ENCODE data around the gene DGKI. TPM values are rescaled to one million over a fixed set of nuclear protein-coding genes. Genes with fewer than 3 reads are reported as not detected.

Gene DGKI
- total and polyA plus RNA-seq, 2 experiments from 2014 or later: 0.16 to 1.0 TPM

- no peak overlapping the region for H3K27ac ChIP-seq (ENCODE audit: low read depth)
Measured at GRCh38 chr7:137423321-137423720, 423.5 kb downstream of the DGKI start.

More at GRCh38 chr7:137423321-137423720, 423.5 kb downstream of the DGKI start:
- H3K9me2 ChIP-seq (ENCODE audit: insufficient read depth): no peaks in the 10 kb centered on the region
- H3K4me1 Mint-ChIP-seq: no peaks in the 10 kb centered on the region
- no peak overlapping the region for H2AFZ ChIP-seq
- no peak overlapping the region for H3K4me3 ChIP-seq
- H3K27me3 Mint-ChIP-seq (ENCODE audit: insufficient read depth, low read depth, poor library complexity): peaks cover 1% of the 10 kb centered on the region
- ATAC-seq (no peak), DNase-seq (ENCODE audit: low spot score) (no peak)
- peaks cover 27% of the 10 kb centered on the region for H3K9me3 Mint-ChIP-seq
- peaks cover 13% of the 10 kb centered on the region; the same call in 2 of the 3 replicates for H3K36me3 Mint-ChIP-seq (ENCODE audit: low read depth)
- no peak overlapping the region for H3K4me2 ChIP-seq
- no peak overlapping the region for H3K4me3 Mint-ChIP-seq
- no peaks in the 10 kb centered on the region for H4K20me1 ChIP-seq (replicated peaks; ENCODE audit: insufficient read depth)
- no peaks in the 10 kb centered on the region for H3K79me2 ChIP-seq (replicated peaks; ENCODE audit: insufficient read depth)
- no peaks in the 10 kb centered on the region for H3F3A ChIP-seq (replicated peaks; ENCODE audit: low read depth)
- H3K36me3 ChIP-seq (ENCODE audit: insufficient read depth): no peaks in the 10 kb centered on the region
- H3K27me3 ChIP-seq (ENCODE audit: insufficient read depth): no peaks in the 10 kb centered on the region
- no peaks in the 10 kb centered on the region for H3K4me1 ChIP-seq (ENCODE audit: insufficient read depth)
- H3K27ac Mint-ChIP-seq: no peak overlapping the region
- no peak for TF ChIP-seq EZH2 (IDR thresholded peaks at IDR 0.05; ENCODE audit: low read depth, unreplicated experiment)
- TF ChIP-seq EZH2phosphoT487 (IDR thresholded peaks at IDR 0.05; ENCODE audit: unreplicated experiment): no peak
- no peak for TF ChIP-seq NANOG (IDR thresholded peaks at IDR 0.05; ENCODE audit: borderline replicate concordance)
- no peak for TF ChIP-seq JUNB (IDR thresholded peaks at IDR 0.05; ENCODE audit: unreplicated experiment)
- no peak for TF ChIP-seq ETS1 (IDR thresholded peaks at IDR 0.05)
- TF ChIP-seq REST (IDR thresholded peaks at IDR 0.05; ENCODE audit: unreplicated experiment): no peak
- TF ChIP-seq ZNF114 (CRISPR knock-in tag; IDR thresholded peaks at IDR 0.05): no peak
- TF ChIP-seq ZNF331 (CRISPR knock-in tag; IDR thresholded peaks at IDR 0.05; ENCODE audit: low read depth): no peak
- no peak for TF ChIP-seq ZNF462 (CRISPR knock-in tag; IDR thresholded peaks at IDR 0.05)
- no peak for TF ChIP-seq STAT1 (IDR thresholded peaks at IDR 0.05; ENCODE audit: unreplicated experiment)
- TF ChIP-seq CREB1 (CRISPR knock-in tag; IDR thresholded peaks at IDR 0.05; ENCODE audit: low read depth): no peak
- TF ChIP-seq CTCF (conservative IDR thresholded peaks at IDR 0.05; ENCODE audit: low read depth in 2 of 2): no peak
- TF ChIP-seq POLR2AphosphoS5 (IDR thresholded peaks at IDR 0.05; ENCODE audit: low read depth): no peak

All from GM23338 (cell line).